ENCODE measurements around the gene MOB3B.

MOB3B gene

DNA sequence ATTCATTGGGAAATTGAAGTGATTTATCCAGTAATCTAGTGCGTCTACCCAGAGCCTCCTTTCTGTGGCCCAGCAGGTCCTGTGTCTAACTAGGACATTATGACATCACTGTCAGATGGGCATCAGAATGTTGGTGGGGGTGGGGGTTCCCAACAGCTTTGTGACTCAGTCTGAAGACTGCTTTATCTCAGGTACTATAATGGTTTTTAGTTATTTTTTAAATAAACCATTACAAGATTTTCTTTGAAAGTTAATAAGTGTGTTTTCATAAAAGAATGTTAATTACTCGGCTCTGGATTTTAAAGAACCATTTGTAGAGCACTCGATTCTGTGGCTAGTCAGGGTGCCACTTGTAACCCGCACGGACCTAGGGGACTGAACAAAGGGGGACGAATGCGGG, 232.6 kb downstream of the MOB3B start, which contains the start of gene EQTN:
Gene EQTN, minus strand, starts transcription at position 101 of the 400 bp plus-strand sequence. Its CDS starts 95 bp downstream, at position 6.
- Mint-ChIP-seq H3K4me3 (no peak within 1 kb of the TSS), H3K27me3 (ENCODE audit: low read depth, poor library complexity) (peaks cover 5% of the 10 kb centered on the region)
- TF ChIP-seq, protein P1, sequence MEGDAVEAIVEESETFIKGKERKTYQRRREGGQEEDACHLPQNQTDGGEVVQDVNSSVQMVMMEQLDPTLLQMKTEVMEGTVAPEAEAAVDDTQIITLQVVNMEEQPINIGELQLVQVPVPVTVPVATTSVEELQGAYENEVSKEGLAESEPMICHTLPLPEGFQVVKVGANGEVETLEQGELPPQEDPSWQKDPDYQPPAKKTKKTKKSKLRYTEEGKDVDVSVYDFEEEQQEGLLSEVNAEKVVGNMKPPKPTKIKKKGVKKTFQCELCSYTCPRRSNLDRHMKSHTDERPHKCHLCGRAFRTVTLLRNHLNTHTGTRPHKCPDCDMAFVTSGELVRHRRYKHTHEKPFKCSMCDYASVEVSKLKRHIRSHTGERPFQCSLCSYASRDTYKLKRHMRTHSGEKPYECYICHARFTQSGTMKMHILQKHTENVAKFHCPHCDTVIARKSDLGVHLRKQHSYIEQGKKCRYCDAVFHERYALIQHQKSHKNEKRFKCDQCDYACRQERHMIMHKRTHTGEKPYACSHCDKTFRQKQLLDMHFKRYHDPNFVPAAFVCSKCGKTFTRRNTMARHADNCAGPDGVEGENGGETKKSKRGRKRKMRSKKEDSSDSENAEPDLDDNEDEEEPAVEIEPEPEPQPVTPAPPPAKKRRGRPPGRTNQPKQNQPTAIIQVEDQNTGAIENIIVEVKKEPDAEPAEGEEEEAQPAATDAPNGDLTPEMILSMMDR (IDR thresholded peaks at IDR 0.05): no peak

DNA sequence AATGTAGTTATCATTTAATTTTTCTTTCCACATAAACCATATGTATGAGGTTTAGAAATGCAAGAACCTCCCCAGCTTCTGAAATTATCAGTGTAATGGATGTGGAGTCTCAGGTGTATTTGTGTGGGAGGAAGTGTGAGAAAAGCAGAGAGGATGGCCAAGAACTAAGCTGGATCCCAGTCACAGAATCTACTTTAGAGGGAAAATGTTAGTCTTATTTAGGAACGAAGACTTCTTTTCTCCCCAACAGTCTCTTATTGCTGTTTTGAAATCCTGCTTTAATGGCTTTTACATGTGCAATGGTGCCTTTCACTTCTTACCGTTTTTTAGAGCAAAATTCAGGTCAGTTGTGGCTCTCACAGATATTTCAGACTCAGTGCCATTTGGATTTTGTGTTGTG, 235.6 kb downstream of the MOB3B start:
- H3K27me3 Mint-ChIP-seq (ENCODE audit: low read depth, poor library complexity): peaks cover 11% of the 10 kb centered on the region
- H3K27ac Mint-ChIP-seq: no peak overlapping the region
- H3K4me3 Mint-ChIP-seq: no peak overlapping the region
- H3K9me3 Mint-ChIP-seq: no peaks in the 10 kb centered on the region
- H3K4me1 Mint-ChIP-seq: no peaks in the 10 kb centered on the region
- no peaks in the 10 kb centered on the region for H3K36me3 Mint-ChIP-seq (ENCODE audit: low read depth)
- TF ChIP-seq, protein P1 (IDR thresholded peaks at IDR 0.05): no peak
- DNase-seq: no peak

More for the DNA sequence above, 232.6 kb downstream of the MOB3B start, which contains the start of gene EQTN:
- H3K27ac Mint-ChIP-seq: no peak within 1 kb of the TSS
- DNase-seq: no peak
- peaks cover 4% of the 10 kb centered on the region for H3K9me3 Mint-ChIP-seq
- no peaks in the 10 kb centered on the region for H3K4me1 Mint-ChIP-seq
- H3K36me3 Mint-ChIP-seq (ENCODE audit: low read depth): no peaks in the 10 kb centered on the region

DNA sequence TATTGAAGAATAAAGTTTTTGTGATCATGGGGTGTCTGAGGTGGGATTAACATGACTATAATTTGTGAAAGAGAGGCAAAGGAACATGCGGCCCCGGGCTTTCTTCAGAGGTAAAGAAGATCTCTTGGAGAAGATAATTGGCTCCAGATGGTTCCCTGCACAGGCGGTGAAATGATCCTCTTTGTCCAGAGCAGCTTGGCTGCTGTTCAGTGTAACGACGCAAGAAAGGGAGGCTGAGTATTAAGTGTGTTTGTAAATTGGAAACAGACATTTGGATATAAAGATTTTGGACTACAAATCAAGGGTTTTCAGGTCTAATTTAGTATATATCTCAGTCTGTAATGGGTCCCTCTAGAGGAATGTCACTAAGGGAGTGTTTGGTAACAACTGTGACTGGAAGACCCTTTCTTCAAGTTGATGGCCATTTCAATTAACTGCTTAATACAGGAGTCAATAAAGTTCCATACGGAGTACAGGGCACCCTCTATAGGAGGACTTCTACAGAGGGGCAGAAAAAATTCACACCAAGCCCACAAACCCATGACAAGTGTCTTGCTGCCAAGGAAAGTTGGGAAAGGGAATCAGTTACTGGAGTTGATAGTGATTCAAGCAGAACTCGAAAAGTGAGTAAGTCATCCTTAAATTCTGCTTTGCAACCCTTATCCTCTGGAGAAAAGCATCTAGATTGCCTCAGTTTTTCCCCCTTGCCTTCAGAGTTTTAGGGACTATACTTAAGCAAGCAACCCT, 236.8 kb downstream of the MOB3B start:
- Mint-ChIP-seq H3K36me3 (ENCODE audit: low read depth) (no peaks in the 10 kb centered on the region), H3K27ac (no peak overlapping the region), H3K4me3 (no peak overlapping the region), H3K4me1 (no peaks in the 10 kb centered on the region), H3K27me3 (ENCODE audit: low read depth, poor library complexity) (peaks cover 11% of the 10 kb centered on the region), H3K9me3 (no peaks in the 10 kb centered on the region)
- no peak for DNase-seq
- TF ChIP-seq, protein P1 (IDR thresholded peaks at IDR 0.05): no peak

DNA sequence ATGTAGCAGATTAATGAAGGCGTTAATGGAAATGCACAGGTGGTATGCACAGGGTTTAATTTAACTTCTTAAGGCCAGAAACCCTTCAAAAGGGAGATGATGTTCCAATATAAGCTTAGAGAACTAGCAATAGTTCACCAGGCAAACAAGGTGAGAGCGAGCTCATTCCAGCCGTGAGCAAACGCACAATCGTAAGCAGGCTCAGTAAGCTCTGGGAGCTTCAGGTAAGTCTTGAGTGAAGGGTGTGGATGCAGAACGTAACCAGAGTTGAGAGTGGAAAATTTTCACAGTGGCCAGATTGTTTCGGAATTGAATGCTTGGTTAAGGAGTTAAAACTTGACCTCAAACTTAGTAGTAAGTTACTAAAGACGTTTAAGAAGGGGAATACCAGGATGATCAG, 238.3 kb downstream of the MOB3B start:
- DNase-seq: no peak
- no peaks in the 10 kb centered on the region for H3K4me1 Mint-ChIP-seq
- no peak overlapping the region for H3K4me3 Mint-ChIP-seq
- H3K9me3 Mint-ChIP-seq: no peaks in the 10 kb centered on the region
- H3K36me3 Mint-ChIP-seq (ENCODE audit: low read depth): no peaks in the 10 kb centered on the region
- no peak overlapping the region for H3K27ac Mint-ChIP-seq
- peaks cover 7% of the 10 kb centered on the region for H3K27me3 Mint-ChIP-seq (ENCODE audit: low read depth, poor library complexity)
- TF ChIP-seq, protein P1 (IDR thresholded peaks at IDR 0.05): no peak

DNA sequence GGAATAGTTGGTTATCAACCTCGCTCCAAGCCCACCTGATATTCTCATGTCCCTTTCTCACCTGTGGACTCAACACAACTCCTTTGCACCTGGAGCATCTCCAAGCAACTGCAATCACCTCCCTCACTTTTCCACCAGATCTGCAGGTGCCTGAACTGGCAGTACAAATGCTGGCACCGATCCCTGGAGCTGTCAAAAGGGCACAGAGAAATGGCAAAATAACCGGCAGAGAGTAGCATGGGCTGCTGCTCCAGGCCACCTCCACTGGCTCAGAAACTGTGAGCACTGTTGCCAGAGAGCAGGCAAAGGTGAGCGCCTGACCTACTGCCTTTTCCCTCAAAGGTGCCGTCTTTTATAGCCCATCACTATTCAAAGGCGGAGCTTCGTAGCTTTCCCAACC, 247.3 kb downstream of the MOB3B start:
- peaks cover 12% of the 10 kb centered on the region for H3K4me1 Mint-ChIP-seq
- TF ChIP-seq, protein P1 (IDR thresholded peaks at IDR 0.05): no peak
- DNase-seq: no peak
- no peak overlapping the region for H3K4me3 Mint-ChIP-seq
- no peaks in the 10 kb centered on the region for H3K9me3 Mint-ChIP-seq
- H3K36me3 Mint-ChIP-seq (ENCODE audit: low read depth): no peaks in the 10 kb centered on the region
- no peak overlapping the region for H3K27ac Mint-ChIP-seq
- peaks cover 11% of the 10 kb centered on the region for H3K27me3 Mint-ChIP-seq (ENCODE audit: low read depth, poor library complexity)

DNA sequence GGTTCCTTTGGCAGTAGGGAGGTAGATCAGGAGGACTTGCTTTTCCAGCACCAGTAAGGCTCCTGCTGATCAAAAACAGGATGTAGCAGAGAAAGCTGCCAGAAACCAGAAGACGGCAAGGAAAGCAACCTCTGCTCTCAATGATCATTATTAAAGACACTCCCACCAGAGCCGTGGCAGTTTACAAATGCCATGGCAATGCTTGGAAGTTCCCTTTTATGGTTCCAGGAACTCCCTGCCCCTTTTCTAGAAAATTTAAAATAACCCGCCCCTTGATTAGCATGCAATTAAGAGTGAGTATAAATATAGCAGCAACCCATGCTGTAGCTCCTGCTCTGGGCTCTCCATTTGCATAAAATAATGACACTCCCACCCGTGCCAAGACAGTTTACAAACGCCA, 248.8 kb downstream of the MOB3B start:
- no peaks in the 10 kb centered on the region for H3K9me3 Mint-ChIP-seq
- H3K27ac Mint-ChIP-seq: no peak overlapping the region
- H3K36me3 Mint-ChIP-seq (ENCODE audit: low read depth): no peaks in the 10 kb centered on the region
- peaks cover 11% of the 10 kb centered on the region for H3K27me3 Mint-ChIP-seq (ENCODE audit: low read depth, poor library complexity)
- TF ChIP-seq, protein P1 (IDR thresholded peaks at IDR 0.05): no peak
- peaks cover 18% of the 10 kb centered on the region for H3K4me1 Mint-ChIP-seq
- H3K4me3 Mint-ChIP-seq: no peak overlapping the region
- DNase-seq: no peak

Data from nephron progenitor cell (in vitro differentiated cells).